RWPE2 (cell line): ENCODE measurements around the gene HAUS3.

ENCODE experiments used
- ATAC-seq: fragments of 200-7000 bp; cut with Tn5 transposase; 3 replicates; pipeline ENCODE4 v1.9.1; 2021; ENCODE audit warnings: low read depth
- DNase-seq: peaks from one replicate; pipeline ENCODE4 v3.0.0-alpha.2; 2020; ENCODE audit warnings: low spot score
- H3K27ac ChIP-seq: fragments of 450-650 bp; 2 replicates; pipeline ENCODE4 v1.5.1; 2017; ENCODE audit warnings: mild to moderate bottlenecking; ENCODE audit not compliant: poor library complexity, severe bottlenecking
- H3K27me3 ChIP-seq: fragments of 250-450 bp; sonication (Bioruptor Pico); 2 replicates; pipeline ENCODE4 v1.5.1; 2021; ENCODE audit warnings: mild to moderate bottlenecking, moderate library complexity; ENCODE audit not compliant: insufficient read depth, poor library complexity, severe bottlenecking
- H3K36me3 ChIP-seq: fragments of 250-450 bp; sonication (Bioruptor Pico); 2 replicates; pipeline ENCODE4 v1.5.1; 2020; ENCODE audit warnings: low read depth, mild to moderate bottlenecking, moderate library complexity
- H3K4me1 ChIP-seq: fragments of 250-450 bp; sonication (Bioruptor Pico); 2 replicates; pipeline ENCODE4 v1.5.1; 2021; ENCODE audit warnings: mild to moderate bottlenecking, moderate library complexity; ENCODE audit not compliant: insufficient read depth, poor library complexity, severe bottlenecking
- H3K4me3 ChIP-seq: fragments of 250-450 bp; sonication (Bioruptor Pico); 2 replicates; pipeline ENCODE4 v1.5.1; 2021; ENCODE audit warnings: mild to moderate bottlenecking, moderate library complexity; ENCODE audit not compliant: severe bottlenecking
- H3K9me3 ChIP-seq: fragments of 250-450 bp; sonication (Bioruptor Pico); 2 replicates; pipeline ENCODE4 v1.5.1; 2021; ENCODE audit warnings: mild to moderate bottlenecking, moderate library complexity; ENCODE audit not compliant: severe bottlenecking
- CTCF ChIP-seq: fragments of 450-650 bp; IDR thresholded peaks from one replicate; pipeline ENCODE4 v1.5.1; 2017; ENCODE audit warnings: mild to moderate bottlenecking, moderate library complexity; ENCODE audit not compliant: poor library complexity, severe bottlenecking

Gene HAUS3

GRCh38 chr4:2263926-2264321, 22.0 kb upstream of the HAUS3 start:
- H3K4me1 ChIP-seq = peaks cover 4% of the 10 kb centered on the region
- H3K27ac ChIP-seq = no peak overlapping the region
- H3K36me3 ChIP-seq = peaks cover 4% of the 10 kb centered on the region; the same call in 1 of the 2 replicates
- no peaks in the 10 kb centered on the region for H3K27me3 ChIP-seq
- TF ChIP-seq CTCF = no peak
- no peaks in the 10 kb centered on the region for H3K9me3 ChIP-seq
- no peak for DNase-seq
- H3K4me3 ChIP-seq = no peak overlapping the region
- ATAC-seq = no peak

GRCh38 chr4:2262944-2263250, 21.0 kb upstream of the HAUS3 start:
- Histone ChIP-seq H3K4me1 (peaks cover 4% of the 10 kb centered on the region), H3K4me3 (peak overlapping the region; percentile 76), H3K27me3 (no peaks in the 10 kb centered on the region), H3K9me3 (no peaks in the 10 kb centered on the region), H3K36me3 (peaks cover 6% of the 10 kb centered on the region; the same call in 1 of the 2 replicates), H3K27ac (peak overlapping the region; percentile 66)
- no peak for ATAC-seq
- TF ChIP-seq CTCF = no peak
- DNase-seq = peak; percentile 58

GRCh38 chr4:2262145-2262943, 20.4 kb upstream of the HAUS3 start:
- DNase-seq = peak; percentile 99
- H3K27ac ChIP-seq = peak overlapping the region; percentile 66
- no peaks in the 10 kb centered on the region for H3K9me3 ChIP-seq
- peaks cover 10% of the 10 kb centered on the region; the same call in 1 of the 2 replicates for H3K36me3 ChIP-seq
- H3K4me3 ChIP-seq = peak overlapping the region; percentile 92
- H3K4me1 ChIP-seq = peaks cover 8% of the 10 kb centered on the region
- ATAC-seq = peak; percentile 91
- TF ChIP-seq CTCF = no peak
- H3K27me3 ChIP-seq = no peaks in the 10 kb centered on the region

- TF ChIP-seq CTCF = no peak
- Histone ChIP-seq H3K4me3 (peak within 1 kb of the TSS; percentile 92), H3K4me1 (peaks cover 13% of the 10 kb centered on the region), H3K27me3 (no peaks in the 10 kb centered on the region), H3K9me3 (no peaks in the 10 kb centered on the region), H3K36me3 (peaks cover 13% of the 10 kb centered on the region; the same call in 1 of the 2 replicates), H3K27ac (peak within 1 kb of the TSS; percentile 66)
- DNase-seq = no peak
- ATAC-seq = no peak
Observed at GRCh38 chr4:2261853-2262144, 19.9 kb upstream of the HAUS3 start, which contains the start of gene MXD4. Gene MXD4 (minus strand): TSS chr4:2262109. CDS start chr4:2261980, 129 bp downstream.
